HCEC 1CT (cell line): Measurements from ENCODE around the gene SCP2D1.

Experiments
- DNase-seq: peaks from one replicate; pipeline ENCODE4 v3.0.0-alpha.2; 2017

Gene SCP2D1

GRCh38 chr20:18815194-18815942 is 1.8 kb downstream of the SCP2D1 start:
- no peak for DNase-seq

DNA sequence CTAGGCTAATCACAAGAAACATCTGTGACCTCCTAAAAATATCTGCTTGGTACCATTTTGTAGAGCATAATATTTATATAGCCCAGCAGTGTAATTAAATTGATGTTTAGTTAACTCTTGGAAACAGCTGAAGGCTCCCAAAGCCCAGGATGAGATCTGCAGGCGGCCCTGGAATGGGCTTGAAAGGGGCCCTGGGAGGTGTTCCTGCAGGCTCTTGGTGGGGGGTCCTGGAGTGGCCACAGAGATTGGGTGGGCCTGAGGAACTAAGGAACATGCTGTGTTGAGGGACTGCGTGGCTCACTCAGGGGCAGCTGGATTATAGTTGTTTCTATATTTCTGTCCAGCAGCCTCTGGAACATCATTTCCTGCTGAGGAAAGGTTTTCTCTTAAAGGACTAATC is 9.2 kb downstream of the SCP2D1 start:
- no peak for DNase-seq

DNA sequence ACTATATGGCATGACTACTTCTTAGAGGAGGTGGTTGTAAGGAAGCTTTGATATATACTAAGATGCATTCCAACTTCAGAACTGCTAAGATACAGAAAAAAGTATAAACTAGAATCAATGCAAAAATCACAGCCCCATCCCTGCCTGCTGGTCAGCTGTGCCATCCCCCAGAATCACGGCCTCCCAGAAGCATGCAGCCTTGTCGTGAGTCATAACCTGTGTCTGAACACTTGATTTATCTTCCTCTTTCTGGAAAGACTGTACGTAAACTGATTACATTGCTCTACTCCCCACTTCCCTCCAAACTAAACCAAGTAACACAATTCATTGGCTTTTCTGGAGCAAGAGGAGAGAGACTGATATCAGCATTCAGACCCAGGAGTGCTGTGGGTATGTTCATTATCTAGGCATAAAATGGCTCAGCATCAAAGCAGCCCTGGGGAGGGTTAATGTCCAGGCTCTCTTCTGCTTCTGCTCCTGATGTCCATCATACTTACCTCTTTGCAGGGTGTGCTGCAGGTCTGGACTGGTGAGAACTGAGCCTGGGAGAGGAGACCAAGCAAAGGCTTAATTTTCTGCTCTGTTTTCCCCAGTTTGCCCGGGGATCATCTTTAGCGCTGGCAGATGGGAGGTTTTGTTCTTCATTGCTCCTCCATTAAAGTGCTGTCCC is 18.4 kb downstream of the SCP2D1 start:
- DNase-seq = peak; percentile 74

DNA sequence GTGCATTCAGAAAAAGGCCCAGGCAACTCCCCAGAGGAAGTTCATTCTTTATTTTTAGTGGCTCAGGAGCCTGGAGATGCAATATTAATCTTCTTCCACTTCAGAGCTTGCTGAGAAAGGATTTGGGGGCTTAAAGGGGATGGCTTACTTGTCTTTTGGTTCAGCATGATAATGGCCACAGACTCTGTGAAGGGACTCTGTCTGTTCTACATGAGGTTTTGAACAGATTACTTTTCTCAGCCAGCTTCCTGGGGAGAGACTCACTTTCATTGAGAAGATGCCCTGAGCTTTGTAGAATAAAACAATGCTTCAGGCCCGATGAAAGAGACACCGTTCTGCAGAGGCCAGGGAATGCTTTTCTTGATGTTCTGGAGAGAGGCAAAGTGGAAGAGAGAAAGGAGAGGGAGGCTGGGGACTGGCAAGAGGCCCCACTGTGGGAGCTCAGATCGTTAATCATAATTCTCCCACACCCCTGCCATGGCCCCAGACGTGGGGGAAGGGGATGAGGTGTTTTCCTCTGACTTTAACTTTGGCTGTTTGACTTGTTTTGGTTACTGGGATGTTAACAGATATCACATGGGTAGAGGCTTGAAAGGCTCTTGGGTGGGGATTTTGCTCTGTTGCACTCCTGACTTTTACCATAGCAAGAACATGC is 19.1 kb downstream of the SCP2D1 start:
- DNase-seq = no peak

GRCh38 chr20:18835466-18836256 is 22.1 kb downstream of the SCP2D1 start:
- DNase-seq = no peak

GRCh38 chr20:18837718-18838117 is 24.1 kb downstream of the SCP2D1 start:
- DNase-seq = no peak

GRCh38 chr20:18839507-18840247 is 26.1 kb downstream of the SCP2D1 start:
- no peak for DNase-seq

- no peak for DNase-seq
Measured at GRCh38 chr20:18840248-18840645, 26.7 kb downstream of the SCP2D1 start.

GRCh38 chr20:18845017-18845416 is 31.4 kb downstream of the SCP2D1 start:
- no peak for DNase-seq

DNA sequence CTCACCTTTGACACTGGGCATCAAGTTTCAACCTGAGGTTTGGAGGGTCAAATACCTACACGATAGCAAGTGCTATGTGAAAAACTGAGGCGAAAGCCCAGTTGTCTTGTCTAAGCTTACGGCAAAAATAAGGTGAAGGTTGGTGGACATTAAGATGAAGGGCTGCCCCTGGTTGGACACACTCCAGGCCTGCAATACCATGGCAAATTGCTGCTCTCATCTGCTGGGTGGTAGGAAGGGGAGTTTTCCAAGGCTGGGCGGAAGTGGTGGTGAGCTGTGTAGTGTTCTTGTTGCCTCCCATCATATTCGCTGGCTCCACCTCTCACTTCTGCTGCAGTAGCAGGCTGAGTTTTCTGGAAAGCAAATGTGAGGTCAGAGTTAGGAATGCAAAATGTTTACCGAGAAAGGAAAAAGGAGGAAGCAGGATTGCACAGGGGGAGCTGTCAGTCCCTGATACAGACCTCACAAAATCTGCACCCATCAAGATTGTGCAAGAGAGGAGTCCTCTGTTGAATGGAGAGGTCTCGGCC is 33.7 kb downstream of the SCP2D1 start:
- DNase-seq = no peak

GRCh38 chr20:18849131-18849530 is 35.5 kb downstream of the SCP2D1 start:
- no peak for DNase-seq

- no peak for DNase-seq
Measured at GRCh38 chr20:18851629-18852028, 38.0 kb downstream of the SCP2D1 start.

DNA sequence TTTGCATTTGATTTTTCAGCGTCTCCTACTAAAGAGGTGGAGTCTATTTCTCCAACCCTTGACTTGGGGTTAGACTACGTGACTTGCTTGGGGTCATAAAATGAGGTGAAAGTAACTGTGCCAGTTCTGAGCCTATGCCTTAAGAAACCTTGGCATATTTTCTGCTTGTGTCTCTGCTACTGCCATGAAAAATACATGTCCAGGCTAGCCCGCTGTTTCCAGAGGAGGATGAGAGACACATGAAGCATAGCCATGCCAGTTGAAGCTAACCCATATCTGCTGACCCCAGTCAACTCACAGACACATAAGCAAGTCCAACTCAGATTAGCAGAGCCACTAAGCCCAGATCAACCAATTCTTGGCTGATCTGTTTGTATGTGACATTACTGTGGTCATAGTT is 38.7 kb downstream of the SCP2D1 start:
- no peak for DNase-seq

DNA sequence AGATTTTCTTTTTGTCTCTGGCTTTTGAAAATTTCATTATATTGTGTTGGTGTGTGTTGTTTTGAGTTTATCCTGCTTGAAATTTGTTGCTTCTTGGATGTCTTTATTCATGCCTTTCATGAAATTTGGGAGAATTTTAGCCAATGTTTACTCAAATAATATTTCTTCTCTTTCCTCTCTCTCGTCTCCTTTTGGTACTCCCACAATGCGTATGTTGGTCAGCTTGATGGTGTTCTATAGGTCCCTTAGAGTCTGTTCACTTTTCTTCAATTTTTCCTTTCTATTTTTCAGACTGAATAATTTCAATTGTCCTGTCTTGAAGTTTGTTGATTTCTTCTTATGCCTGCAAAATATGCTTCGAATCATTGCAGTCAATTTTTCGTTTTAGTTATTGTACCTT is 39.6 kb downstream of the SCP2D1 start:
- DNase-seq = no peak

GRCh38 chr20:18853946-18854646 is 40.5 kb downstream of the SCP2D1 start:
- no peak for DNase-seq

- no peak for DNase-seq
Measured at GRCh38 chr20:18855882-18856281, 42.3 kb downstream of the SCP2D1 start.

- no peak for DNase-seq
Measured at GRCh38 chr20:18856873-18857272, 43.3 kb downstream of the SCP2D1 start.

DNA sequence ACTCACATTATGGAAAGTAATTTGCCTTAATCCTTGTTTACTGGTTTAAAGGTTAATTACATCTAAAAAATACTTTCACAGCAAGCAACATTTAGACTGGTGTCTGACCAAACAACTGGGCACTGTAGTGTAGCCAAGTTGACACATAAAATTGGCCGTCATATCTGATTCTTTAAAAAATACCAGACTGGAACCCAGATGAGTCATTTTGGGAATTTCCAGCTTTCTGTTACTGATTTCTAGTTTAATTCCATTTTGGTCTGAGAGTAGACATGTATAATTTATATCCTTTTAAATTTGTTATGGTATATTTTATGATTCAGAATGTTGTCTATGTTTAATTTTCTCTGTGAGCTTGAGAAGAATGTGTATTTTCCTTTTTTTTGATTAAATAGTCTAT is 44.1 kb downstream of the SCP2D1 start:
- DNase-seq = peak; percentile 22

GRCh38 chr20:18858816-18859215 is 45.2 kb downstream of the SCP2D1 start:
- DNase-seq = no peak
